Ectodermal cell (in vitro differentiated cells): ENCODE measurements around the gene GYPC.
"Not testable (repeated sequence)": the region's sequence is repeated elsewhere in the genome, so short reads cannot be mapped to it uniquely, and the experiment has no call there.

ENCODE experiments used
- H3K27ac ChIP-seq: 2 replicates; pipeline ENCODE4 v1.7.0; 2013; ENCODE audit warnings: mild to moderate bottlenecking, low read depth, low read length; ENCODE audit not compliant: insufficient read depth, poor library complexity, severe bottlenecking
- H3K27me3 ChIP-seq: 2 replicates; pipeline ENCODE4 v1.7.0; 2013; ENCODE audit warnings: mild to moderate bottlenecking, low read length; ENCODE audit not compliant: insufficient read depth, control insufficient read depth, poor library complexity, severe bottlenecking
- H3K36me3 ChIP-seq: one replicate; pipeline ENCODE4 v1.7.0; 2013; ENCODE audit warnings: low read length; ENCODE audit not compliant: control insufficient read depth, insufficient read depth
- H3K4me1 ChIP-seq: one replicate; pipeline ENCODE4 v1.7.0; 2013; ENCODE audit warnings: low read length; ENCODE audit not compliant: control insufficient read depth, insufficient read depth
- H3K4me3 ChIP-seq: 2 replicates; pipeline ENCODE4 v1.7.0; 2013; ENCODE audit warnings: low read depth, low read length, control low read depth; ENCODE audit not compliant: insufficient read depth
- H3K9me3 ChIP-seq: 2 replicates; pipeline ENCODE4 v1.7.0; 2013; ENCODE audit warnings: mild to moderate bottlenecking, low read length, moderate library complexity; ENCODE audit not compliant: control insufficient read depth
- WGBS, 2 experiments: methylation state at CpG; one replicate each; pipeline ENCODE4 v1.1.7; 2013; ENCODE audit warnings: missing lambda C conversion rate in 2 of 2; 5-methylcytosine and 5-hydroxymethylcytosine counted together

Gene GYPC

GRCh38 chr2:126714191-126714965 lies 58.4 kb downstream of the GYPC start:
- Histone ChIP-seq H3K4me3 (no peak overlapping the region), H3K36me3 (no peaks in the 10 kb centered on the region), H3K9me3 (no peaks in the 10 kb centered on the region), H3K27me3 (no peaks in the 10 kb centered on the region), H3K4me1 (no peaks in the 10 kb centered on the region), H3K27ac (no peak overlapping the region)
- WGBS, 2 experiments, result 91 to 96% methylated on average over 6 of the region's 6 CpGs

- Histone ChIP-seq H3K27ac (no peak overlapping the region), H3K27me3 (no peaks in the 10 kb centered on the region), H3K4me3 (no peak overlapping the region), H3K4me1 (no peaks in the 10 kb centered on the region), H3K9me3 (no peaks in the 10 kb centered on the region), H3K36me3 (no peaks in the 10 kb centered on the region)
- WGBS, 2 experiments, result 88 to 94% methylated on average over 3 of the region's 3 CpGs
These were observed 59.2 kb downstream of the GYPC start for GRCh38 chr2:126715111-126715510.

GRCh38 chr2:126715576-126716406 lies 59.8 kb downstream of the GYPC start:
- no peaks in the 10 kb centered on the region for H3K4me1 ChIP-seq
- no peaks in the 10 kb centered on the region for H3K9me3 ChIP-seq
- H3K4me3 ChIP-seq, result no peak overlapping the region
- H3K27me3 ChIP-seq, result no peaks in the 10 kb centered on the region
- H3K27ac ChIP-seq, result no peak overlapping the region
- H3K36me3 ChIP-seq, result no peaks in the 10 kb centered on the region
- 93 to 94% methylated on average over 5 of the region's 5 CpGs for WGBS, 2 experiments

GRCh38 chr2:126717277-126717676 lies 61.3 kb downstream of the GYPC start:
- 91 to 95% methylated on average over 10 of the region's 10 CpGs for WGBS, 2 experiments
- H3K4me3 ChIP-seq, H3K27ac ChIP-seq, H3K4me1 ChIP-seq, H3K27me3 ChIP-seq, H3K36me3 ChIP-seq, H3K9me3 ChIP-seq: not testable (repeated sequence)

- Histone ChIP-seq H3K36me3 (no peaks in the 10 kb centered on the region), H3K4me1 (no peaks in the 10 kb centered on the region), H3K27ac (no peak overlapping the region), H3K4me3 (no peak overlapping the region), H3K27me3 (no peaks in the 10 kb centered on the region), H3K9me3 (no peaks in the 10 kb centered on the region)
- 95 to 96% methylated on average over 5 of the region's 5 CpGs for WGBS, 2 experiments
These were observed 62.0 kb downstream of the GYPC start for GRCh38 chr2:126717928-126718327.

GRCh38 chr2:126719191-126719832 lies 63.4 kb downstream of the GYPC start:
- H3K4me1 ChIP-seq, result no peaks in the 10 kb centered on the region
- no peak overlapping the region for H3K4me3 ChIP-seq
- no peak overlapping the region for H3K27ac ChIP-seq
- 85 to 89% methylated on average over 3 of the region's 3 CpGs for WGBS, 2 experiments
- no peaks in the 10 kb centered on the region for H3K36me3 ChIP-seq
- H3K9me3 ChIP-seq, result no peaks in the 10 kb centered on the region
- H3K27me3 ChIP-seq, result no peaks in the 10 kb centered on the region

- 91 to 93% methylated on average over 4 of the region's 4 CpGs for WGBS, 2 experiments
- Histone ChIP-seq H3K4me1 (no peaks in the 10 kb centered on the region), H3K27ac (no peak overlapping the region), H3K36me3 (no peaks in the 10 kb centered on the region), H3K27me3 (no peaks in the 10 kb centered on the region), H3K9me3 (no peaks in the 10 kb centered on the region), H3K4me3 (no peak overlapping the region)
These were observed 63.9 kb downstream of the GYPC start for GRCh38 chr2:126719833-126720351.

- Histone ChIP-seq H3K36me3 (no peaks in the 10 kb centered on the region), H3K27me3 (no peaks in the 10 kb centered on the region), H3K4me1 (no peaks in the 10 kb centered on the region), H3K4me3 (no peak overlapping the region), H3K27ac (no peak overlapping the region), H3K9me3 (no peaks in the 10 kb centered on the region)
- 94 to 99% methylated on average over 2 of the region's 2 CpGs for WGBS, 2 experiments
These were observed 64.7 kb downstream of the GYPC start for GRCh38 chr2:126720638-126721037.

- H3K36me3 ChIP-seq, result no peaks in the 10 kb centered on the region
- H3K4me3 ChIP-seq, result no peak overlapping the region
- no peaks in the 10 kb centered on the region for H3K4me1 ChIP-seq
- H3K27ac ChIP-seq, result no peak overlapping the region
- WGBS, 2 experiments, result 87 to 91% methylated on average over 2 of the region's 2 CpGs
- H3K9me3 ChIP-seq, result no peaks in the 10 kb centered on the region
- H3K27me3 ChIP-seq, result no peaks in the 10 kb centered on the region
These were observed 66.1 kb downstream of the GYPC start for GRCh38 chr2:126722081-126722480.

- no peaks in the 10 kb centered on the region for H3K4me1 ChIP-seq
- H3K4me3 ChIP-seq, result no peak overlapping the region
- H3K27me3 ChIP-seq, result no peaks in the 10 kb centered on the region
- no peak overlapping the region for H3K27ac ChIP-seq
- H3K36me3 ChIP-seq, result no peaks in the 10 kb centered on the region
- no peaks in the 10 kb centered on the region for H3K9me3 ChIP-seq
- WGBS, 2 experiments, result 84 to 91% methylated on average over 3 to 4 of the region's 4 CpGs
These were observed 66.6 kb downstream of the GYPC start for GRCh38 chr2:126722546-126722945.
